Kidney epithelial cell (primary cell): Measurements from ENCODE around the gene TOR4A. TPM values are rescaled to one million over a fixed set of nuclear protein-coding genes. Genes with fewer than 3 reads are reported as not detected.

ENCODE experiments used
- DNase-seq: peaks from one replicate; pipeline ENCODE4 v3.0.0-alpha.2; 2010; ENCODE audit warnings: low read depth
- H3K27me3 ChIP-seq: 2 replicates; pipeline ENCODE4 v1.6.0; 2011; ENCODE audit warnings: low read length; ENCODE audit not compliant: control insufficient read depth, insufficient read depth
- H3K36me3 ChIP-seq: 2 replicates; pipeline ENCODE4 v1.5.1; 2011; ENCODE audit warnings: low read length; ENCODE audit not compliant: control insufficient read depth, insufficient read depth
- H3K4me3 ChIP-seq: 2 replicates; pipeline ENCODE4 v1.5.1; 2011; ENCODE audit warnings: low read depth, mild to moderate bottlenecking, control low read depth, low read length
- CTCF ChIP-seq: IDR thresholded peaks from 2 replicates; pipeline ENCODE4 v1.5.1; 2011; ENCODE audit warnings: mild to moderate bottlenecking, moderate library complexity, low read length, control low read depth, inconsistent platforms; ENCODE audit not compliant: insufficient read depth, poor library complexity, severe bottlenecking
- total RNA-seq: library from RNA; depleted of rRNA; stranded (reverse); fragments of >200 nt; gene quantifications from 2 replicates; pipeline ENCODE4 v1.2.3, GENCODE V29; 2015

TOR4A gene
- total RNA-seq, 1 donor from 2014 or later: 33.5 TPM

- TF ChIP-seq CTCF: no peak
- Histone ChIP-seq H3K36me3 (no peaks in the 10 kb centered on the region), H3K27me3 (peaks cover 38% of the 10 kb centered on the region), H3K4me3 (no peak overlapping the region)
- DNase-seq: no peak
Observed at GRCh38 chr9:137303151-137303892, 25.8 kb downstream of the TOR4A start.

GRCh38 chr9:137303893-137304382 lies 26.4 kb downstream of the TOR4A start:
- Histone ChIP-seq H3K4me3 (no peak overlapping the region), H3K36me3 (no peaks in the 10 kb centered on the region), H3K27me3 (peaks cover 34% of the 10 kb centered on the region)
- no peak for DNase-seq
- no peak for TF ChIP-seq CTCF

- Histone ChIP-seq H3K36me3 (no peaks in the 10 kb centered on the region), H3K27me3 (peaks cover 32% of the 10 kb centered on the region), H3K4me3 (no peak overlapping the region)
- DNase-seq: no peak
- TF ChIP-seq CTCF: peak; percentile 37
Observed at GRCh38 chr9:137304383-137305059, 27.0 kb downstream of the TOR4A start.

- Histone ChIP-seq H3K36me3 (no peaks in the 10 kb centered on the region), H3K4me3 (no peak overlapping the region), H3K27me3 (peaks cover 28% of the 10 kb centered on the region)
- DNase-seq: no peak
- peak; percentile 12 for TF ChIP-seq CTCF
Observed at GRCh38 chr9:137305060-137305797, 27.7 kb downstream of the TOR4A start.

- H3K27me3 ChIP-seq: peaks cover 26% of the 10 kb centered on the region
- H3K36me3 ChIP-seq: no peaks in the 10 kb centered on the region
- H3K4me3 ChIP-seq: no peak overlapping the region
- no peak for TF ChIP-seq CTCF
- no peak for DNase-seq
Observed at GRCh38 chr9:137305798-137306065, 28.2 kb downstream of the TOR4A start.
